Heart left ventricle (tissue), 16 donors: ENCODE data around the gene GDI1. TPM values are rescaled to one million over a fixed set of nuclear protein-coding genes. Genes with fewer than 3 reads are reported as not detected.
A peak's percentile ranks its signal among the peaks of the same experiment; 100 is the strongest.

Experiments used
- ATAC-seq, 4 donors: fragments of 200-7000 bp; cut with Tn5 transposase; one replicate each; pipeline ENCODE4 v1.9.1; 2020 to 2022; ENCODE audit warnings: moderate library complexity in 4 of 4, mild to moderate bottlenecking in 3 of 4, moderate number of reproducible peaks in 1 of 4
- DNase-seq, 5 donors: peaks; one replicate each; pipeline ENCODE4 v3.0.0-alpha.2; 2020
- H3K27ac ChIP-seq, 12 donors: fragments of 200-600 bp; sonication (generic) in 4 of 12; one replicate each; pipeline versions ENCODE4 v1.5.0 to v1.8.0; 2016 to 2022; ENCODE audit warnings: mild to moderate bottlenecking in 2 of 12
- H3K27me3 ChIP-seq, 9 donors: fragments of 200-600 bp; sonication (generic) in 2 of 9; one replicate each; pipeline versions ENCODE4 v1.5.1 to v1.8.0; 2016 to 2022; ENCODE audit warnings: mild to moderate bottlenecking in 3 of 9
- H3K36me3 ChIP-seq, 9 donors: fragments of 200-600 bp; sonication (generic) in 2 of 9; one replicate each; pipeline versions ENCODE4 v1.5.0 to v1.8.0; 2018 to 2022; ENCODE audit warnings: mild to moderate bottlenecking in 2 of 9
- H3K4me1 ChIP-seq, 12 donors: fragments of 200-600 bp; sonication (generic) in 4 of 12; one replicate each; pipeline versions ENCODE4 v1.5.0 to v1.8.0; 2016 to 2022; ENCODE audit warnings: mild to moderate bottlenecking in 3 of 12
- H3K4me3 ChIP-seq, 12 donors: fragments of 200-600 bp; sonication (generic) in 4 of 12; one replicate each; pipeline versions ENCODE4 v1.5.0 to v1.8.0; 2017 to 2022; ENCODE audit warnings: mild to moderate bottlenecking in 9 of 12, moderate library complexity in 4 of 12
- H3K9me3 ChIP-seq, 12 donors: fragments of 200-600 bp; sonication (generic) in 4 of 12; one replicate each; pipeline versions ENCODE4 v1.5.0 to v1.8.0; 2016 to 2022; ENCODE audit warnings: mild to moderate bottlenecking in 1 of 12
- CTCF ChIP-seq, 12 donors: fragments of 200-600 bp; sonication (generic) in 4 of 12; IDR thresholded peaks; one replicate each; pipeline versions ENCODE4 v1.5.0 to v1.8.0; 2018 to 2022; ENCODE audit warnings: antibody characterized with exemption in 12 of 12, mild to moderate bottlenecking in 5 of 12
- POLR2A ChIP-seq, 2 donors: fragments of 450-650 bp; IDR thresholded peaks; one replicate each; pipeline ENCODE4 v1.6.1; 2017; ENCODE audit warnings: antibody characterized with exemption in 2 of 2, mild to moderate bottlenecking in 2 of 2, moderate library complexity in 2 of 2
- WGBS, 4 donors: extraction: QIAGEN DNeasy Blood & Tissue Kit in 2 of 4; methylation state at CpG; one replicate each; pipeline versions ENCODE4 v1.1.5 to v1.1.7; 2013 to 2018; 5-methylcytosine and 5-hydroxymethylcytosine counted together
- intact Hi-C, 10 donors: fragments of 100-400 bp; cut with DNase I; formaldehyde crosslinking; loops; one replicate each; pipeline versions ENCODE4 v1.11.1 to v1.14.2; 2022
- polyA plus RNA-seq, 2 donors: library from polyadenylated mRNA; stranded (reverse); fragments of 200-250 nt; gene quantifications; one replicate each; pipeline ENCODE4 v1.2.3, GENCODE V29; 2013
- total RNA-seq, 9 donors: library from RNA; depleted of rRNA in 2 of 9; stranded (reverse); fragments of >200 nt in 2 of 9; fragmentation: NEBNext Ultra II Directional in 3 of 9; extraction: Animal tissue kit (Norgen Biotek cat#: 25700) in 3 of 9; gene quantifications; one replicate each; pipeline versions ENCODE4 v1.1.0 to v1.2.4, GENCODE V29; 2016 to 2023
- donor health status: ischemic (EF 13 %, LVEDD 7.1; RV severe dilation, severe dysfunction).
- donor health status: healthy with polysubstance abuse.
- donor health status: DM: no; HTN: yes; CAD: no.
- donor health status: DM: no; HTN: no; CAD: no.
- donor health status: ischemic (EF 25% LVEDD 6.9; RV normal size, moderate dysfunction).
- donor health status: ischemic (EF 25% LVEDD 5.7; RV mildly dilated, moderate dysfunction).
- donor health status: healthy.
- donor health status: DM: yes; HTN: yes; CAD: no.
- donor health status: ischemic (EF 35%, LVEDD 5.7; RV mildly dilated, moderate dysfunction).
- donor health status: nonischemic (EF 11% LVEDD 7.7; RV severe dilation, severe dysfunction).
- donor health status: DM: yes; HTN: yes; CAD: no.
- donor health status: PGD.
- donor health status: ischemic (EF 29% LVEDD 5.4; RV normal size, mild dysfunction).
- donor health status: nonischemic (EF 23%, LVEDD 6.1; RV moderate dilation, normal function).

GDI1 gene
- total and polyA plus RNA-seq, 11 donors: 73.6 to 152 (median 92.2) TPM

- peaks cover 0 to 2% (median 0%) of the 10 kb centered on the region in 12 donors for H3K4me1 ChIP-seq
- no peak for ATAC-seq
- TF ChIP-seq POLR2A (IDR thresholded peaks at IDR 0.05) (no peak), CTCF (IDR thresholded peaks at IDR 0.05) (no peak)
- no peak overlapping the region for H3K4me3 ChIP-seq
- no peaks in the 10 kb centered on the region for H3K27me3 ChIP-seq
- peak in 1 of 5 donors; percentile 30 for DNase-seq
- WGBS, 4 donors: 90 to 95% (median 94%) methylated on average over 27 to 28 of the region's 28 CpGs
- H3K9me3 ChIP-seq: no peaks in the 10 kb centered on the region
- no peak overlapping the region for H3K27ac ChIP-seq
- intact Hi-C loops: no loop called here
- peaks cover 0 to 48% (median 4%) of the 10 kb centered on the region in 9 donors for H3K36me3 ChIP-seq
Observed at GRCh38 chrX:154464806-154465365, 27.9 kb downstream of the GDI1 start.

- Histone ChIP-seq H3K27me3 (no peaks in the 10 kb centered on the region), H3K27ac (no peak overlapping the region), H3K36me3 (peaks cover 0 to 55% (median 4%) of the 10 kb centered on the region in 9 donors), H3K4me3 (no peak overlapping the region), H3K4me1 (no peaks in the 10 kb centered on the region), H3K9me3 (no peaks in the 10 kb centered on the region)
- TF ChIP-seq CTCF (IDR thresholded peaks at IDR 0.05): no peak
- TF ChIP-seq POLR2A (IDR thresholded peaks at IDR 0.05): no peak
- 79 to 95% (median 89%) methylated on average over 10 to 14 of the region's 14 CpGs for whole genome bisulfite sequencing, 4 donors
- intact Hi-C loops: no loop called here
- ATAC-seq (no peak), DNase-seq (peak in 1 of 5 donors; percentile 26)
Observed at GRCh38 chrX:154465601-154466000, 28.6 kb downstream of the GDI1 start.

- intact Hi-C loops: no loop called here
- Histone ChIP-seq H3K9me3 (no peaks in the 10 kb centered on the region), H3K4me1 (no peaks in the 10 kb centered on the region), H3K27ac (no peak overlapping the region), H3K27me3 (no peaks in the 10 kb centered on the region), H3K4me3 (no peak overlapping the region), H3K36me3 (peaks cover 0 to 59% (median 4%) of the 10 kb centered on the region in 9 donors)
- no peak for DNase-seq
- no peak for ATAC-seq
- 92 to 93% (median 93%) methylated on average over 27 to 32 of the region's 32 CpGs for WGBS, 4 donors
- TF ChIP-seq POLR2A (IDR thresholded peaks at IDR 0.05) (no peak), CTCF (IDR thresholded peaks at IDR 0.05) (no peak)
Observed at GRCh38 chrX:154466036-154466435, 29.1 kb downstream of the GDI1 start.

GRCh38 chrX:154466907-154467306 lies 30.0 kb downstream of the GDI1 start:
- Histone ChIP-seq H3K27ac (no peak overlapping the region), H3K27me3 (no peaks in the 10 kb centered on the region), H3K4me3 (no peak overlapping the region), H3K9me3 (no peaks in the 10 kb centered on the region), H3K4me1 (no peaks in the 10 kb centered on the region), H3K36me3 (peaks cover 0 to 68% (median 4%) of the 10 kb centered on the region in 9 donors)
- TF ChIP-seq CTCF (IDR thresholded peaks at IDR 0.05): no peak
- no peak for TF ChIP-seq POLR2A (IDR thresholded peaks at IDR 0.05)
- ATAC-seq (no peak), DNase-seq (no peak)
- 78 to 96% (median 93%) methylated on average over 6 to 15 of the region's 15 CpGs for WGBS, 4 donors
- intact Hi-C loops: no loop called here
